ENCODE data around the gene TBXA2R. TPM values are rescaled to one million over a fixed set of nuclear protein-coding genes. Genes with fewer than 3 reads are reported as not detected.
"Not testable (repeated sequence)": the region's sequence is repeated elsewhere in the genome, so short reads cannot be mapped to it uniquely, and the experiment has no call there.

TBXA2R gene
- total and polyA plus RNA-seq, 4 experiments from 2014 or later, result 0.35 to 1.1 (median 0.67) TPM

DNA sequence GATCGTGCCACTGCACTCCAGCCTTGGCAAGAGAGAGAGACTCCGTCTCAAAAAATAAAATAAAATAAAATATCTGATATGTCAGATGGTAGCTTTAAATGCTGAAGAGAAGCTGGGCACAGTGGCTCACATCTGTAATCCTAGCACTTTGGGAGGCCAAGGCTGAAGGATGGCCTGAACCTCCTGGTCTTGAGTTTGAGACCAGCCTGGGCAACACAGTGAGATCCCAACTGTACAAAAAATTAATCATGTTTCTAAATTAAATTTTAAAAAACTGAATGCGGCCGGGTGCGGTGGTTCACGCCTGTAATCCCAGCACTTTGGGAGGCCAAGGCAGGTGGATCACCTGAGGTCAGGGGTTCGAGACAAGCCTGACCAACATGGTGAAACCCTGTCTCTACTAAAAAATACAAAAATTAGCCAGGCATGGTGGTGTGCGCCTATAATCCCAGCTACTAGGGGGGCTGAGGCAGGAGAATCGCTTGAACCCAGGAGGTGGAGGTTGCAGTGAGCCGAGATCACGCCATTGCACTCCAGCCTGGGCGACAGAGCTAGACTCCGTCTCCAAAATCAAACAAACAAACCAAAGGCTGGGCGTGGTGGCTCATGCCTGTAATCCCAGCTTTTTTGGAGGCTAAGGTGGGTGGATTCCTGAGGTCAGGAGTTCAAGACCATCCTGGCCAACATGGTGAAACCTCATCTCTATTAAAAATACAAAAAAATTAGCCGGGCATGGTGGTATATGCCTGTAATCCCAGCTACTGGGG is 22.5 kb downstream of the TBXA2R start:
- H3K4me3 Mint-ChIP-seq, result peak overlapping the region in 1 of 8 donors; percentile 25
- POLR2A ChIA-PET (ENCODE audit: partially characterized antibody); intact Hi-C loops (cut with micrococcal nuclease); H3K4me1 Mint-ChIP-seq; H3K4me1 ChIP-seq (ENCODE audit: insufficient read depth, low read length); H3K36me3 Mint-ChIP-seq; H3K27me3 Mint-ChIP-seq; H3K27ac Mint-ChIP-seq; H3K9me3 Mint-ChIP-seq; DNase-seq; H3K36me3 ChIP-seq (ENCODE audit: insufficient read depth, low read length); H3K27ac ChIP-seq (ENCODE audit: low read depth, low read length); H3K9me3 ChIP-seq (ENCODE audit: control insufficient read depth in 1 of 2, low read length in 2 of 2); H3K27me3 ChIP-seq (ENCODE audit: insufficient read depth, low read length); H3K4me3 ChIP-seq (ENCODE audit: low read length in 2 of 2): not testable (repeated sequence)
- CTCF ChIA-PET (ENCODE audit: partially characterized antibody), result interaction anchor here (2.4 to 3.0 kb wide), 4 partner anchors 10 to 38 kb away, joined by 9 to 12 read pairs (median 10); partner anchors contain the start of gene MFSD12

DNA sequence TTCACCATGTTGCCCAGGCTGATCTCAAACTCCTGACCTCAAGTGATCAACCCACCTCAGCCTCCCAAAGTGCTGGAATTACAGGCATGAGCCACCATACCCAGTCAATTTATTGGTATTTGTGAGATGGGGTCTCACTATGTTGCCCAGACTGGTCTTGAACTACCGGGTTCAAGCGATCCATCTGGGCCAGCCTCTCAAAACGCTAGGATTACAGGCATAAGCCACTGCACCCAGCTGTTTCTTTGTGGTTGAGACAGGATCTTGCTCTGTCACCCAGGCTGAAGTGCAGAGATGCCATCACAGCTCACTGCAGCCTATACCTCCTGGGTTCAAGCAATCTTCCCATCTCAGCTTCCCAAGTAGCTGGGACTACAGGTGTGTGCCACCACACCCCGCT is 24.9 kb downstream of the TBXA2R start:
- H3K36me3 ChIP-seq (ENCODE audit: insufficient read depth, low read length); H3K4me1 Mint-ChIP-seq; DNase-seq; intact Hi-C loops (cut with micrococcal nuclease); H3K27ac ChIP-seq (ENCODE audit: low read depth, low read length); H3K27ac Mint-ChIP-seq; H3K27me3 Mint-ChIP-seq; H3K9me3 Mint-ChIP-seq; H3K4me3 Mint-ChIP-seq; H3K27me3 ChIP-seq (ENCODE audit: insufficient read depth, low read length); H3K4me1 ChIP-seq (ENCODE audit: insufficient read depth, low read length); H3K36me3 Mint-ChIP-seq; H3K9me3 ChIP-seq (ENCODE audit: control insufficient read depth in 1 of 2, low read length in 2 of 2); H3K4me3 ChIP-seq (ENCODE audit: low read length in 2 of 2): not testable (repeated sequence)
- ChIA-PET CTCF (ENCODE audit: partially characterized antibody) (interaction anchor here (1.8 kb wide), 1 partner anchor 10 kb away, joined by 6 read pairs; no protein-coding TSS in a partner anchor), POLR2A (ENCODE audit: partially characterized antibody) (interaction anchor here (1.5 kb wide), 1 partner anchor 25 kb away, joined by 7 read pairs; no protein-coding TSS in a partner anchor)

DNA sequence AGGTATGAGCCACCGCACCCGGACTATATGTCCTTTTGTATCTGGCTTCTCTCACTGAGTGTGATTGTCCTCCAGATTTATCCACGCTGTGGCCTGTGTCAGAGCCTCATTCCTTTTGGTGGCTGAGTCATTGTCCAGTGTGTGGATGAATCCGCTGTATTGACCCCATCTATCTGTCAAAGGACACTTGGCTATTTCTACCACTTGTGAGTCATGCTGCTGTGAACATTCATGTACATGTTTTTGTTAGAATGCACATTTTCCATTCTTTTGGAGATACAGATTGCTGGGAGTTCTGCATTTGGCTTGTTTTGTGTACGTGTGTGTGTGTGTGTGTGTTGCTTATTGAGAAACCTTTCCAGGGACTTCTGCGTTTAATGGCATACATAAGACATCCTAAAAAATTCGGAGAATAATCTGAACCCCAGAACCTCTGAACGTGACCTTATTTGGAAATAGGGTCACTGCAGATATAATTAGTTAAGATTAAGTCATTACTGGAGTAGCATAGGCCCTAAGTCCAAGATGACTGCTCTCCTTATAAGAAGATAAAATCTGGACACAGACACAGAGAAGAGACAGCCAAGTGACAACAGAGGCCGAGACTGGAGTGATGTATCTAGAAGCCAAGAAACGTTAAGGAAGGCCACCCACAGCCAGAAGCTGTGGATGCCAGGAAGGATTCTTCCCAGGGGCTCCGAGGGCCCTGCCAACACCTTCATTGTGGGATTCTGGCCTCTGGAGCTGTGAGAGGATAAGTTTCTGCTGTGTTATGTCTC is 26.3 kb downstream of the TBXA2R start:
- no peak overlapping the region for H3K4me3 ChIP-seq (ENCODE audit: low read length in 2 of 2)
- H3K27ac ChIP-seq (ENCODE audit: low read depth, low read length), result no peak overlapping the region
- no peaks in the 10 kb centered on the region for H3K36me3 ChIP-seq (ENCODE audit: insufficient read depth, low read length)
- intact Hi-C loops (cut with micrococcal nuclease), result no loop called here
- H3K9me3 ChIP-seq (ENCODE audit: control insufficient read depth in 1 of 2, low read length in 2 of 2), result no peaks in the 10 kb centered on the region
- no peaks in the 10 kb centered on the region for H3K27me3 ChIP-seq (ENCODE audit: insufficient read depth, low read length)
- Mint-ChIP-seq H3K4me3 (no peak overlapping the region), H3K4me1 (peaks cover 0 to 2% (median 1%) of the 10 kb centered on the region in 4 donors), H3K36me3 (peaks cover 2 to 6% of the 10 kb centered on the region in 2 donors), H3K27ac (no peak overlapping the region), H3K27me3 (no peaks in the 10 kb centered on the region), H3K9me3 (no peaks in the 10 kb centered on the region)
- H3K4me1 ChIP-seq (ENCODE audit: insufficient read depth, low read length), result no peaks in the 10 kb centered on the region
- no peak for DNase-seq
- POLR2A ChIA-PET (ENCODE audit: partially characterized antibody), result interaction anchor here (1.5 kb wide), 1 partner anchor 24 kb away, joined by 7 read pairs; no protein-coding TSS in a partner anchor
- CTCF ChIA-PET (ENCODE audit: partially characterized antibody), result no interaction called here

DNA sequence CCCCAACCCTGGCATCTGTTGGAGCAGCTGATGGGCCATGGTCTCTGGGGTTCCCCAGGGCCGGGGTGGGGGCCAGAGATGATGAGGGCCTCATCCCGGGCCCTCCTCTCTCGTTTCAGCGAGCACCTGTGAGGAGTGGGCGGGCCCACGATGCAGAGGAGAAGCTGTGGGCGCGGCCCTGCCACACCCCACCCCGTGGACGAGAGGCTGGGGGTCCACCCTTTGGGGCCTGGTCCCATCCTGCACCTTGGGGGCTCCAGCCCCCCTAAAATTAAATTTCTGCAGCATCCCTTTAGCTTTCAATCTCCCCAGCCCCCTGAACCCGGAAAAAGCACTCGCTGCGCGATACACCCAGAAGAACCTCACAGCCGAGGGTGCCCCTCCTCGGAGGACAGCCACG is 28.3 kb downstream of the TBXA2R start:
- ChIA-PET CTCF (ENCODE audit: partially characterized antibody) (interaction anchor here (1.9 kb wide), 1 partner anchor 33 kb away, joined by 6 read pairs; no protein-coding TSS in a partner anchor), POLR2A (ENCODE audit: partially characterized antibody) (interaction anchor here (0.9 kb wide), 1 partner anchor 22 kb away, joined by 3 read pairs; no protein-coding TSS in a partner anchor)
- peaks cover 3 to 11% (median 6%) of the 10 kb centered on the region in 4 donors for H3K4me1 Mint-ChIP-seq
- peaks cover 7% of the 10 kb centered on the region for H3K4me1 ChIP-seq (ENCODE audit: insufficient read depth, low read length)
- no peak for DNase-seq
- intact Hi-C loops (cut with micrococcal nuclease), result loop anchor here (10.0 kb wide), 1 partner anchor 486 kb away; the partner anchor contains the start of gene ZBTB7A
- peaks cover 8 to 10% of the 10 kb centered on the region in 2 donors for H3K36me3 Mint-ChIP-seq
- H3K27ac Mint-ChIP-seq, result no peak overlapping the region
- no peaks in the 10 kb centered on the region for H3K27me3 Mint-ChIP-seq
- H3K27ac ChIP-seq (ENCODE audit: low read depth, low read length), result no peak overlapping the region
- H3K4me3 Mint-ChIP-seq, result no peak overlapping the region
- no peaks in the 10 kb centered on the region for H3K36me3 ChIP-seq (ENCODE audit: insufficient read depth, low read length)
- H3K9me3 ChIP-seq (ENCODE audit: control insufficient read depth in 1 of 2, low read length in 2 of 2), result no peaks in the 10 kb centered on the region
- no peaks in the 10 kb centered on the region for H3K27me3 ChIP-seq (ENCODE audit: insufficient read depth, low read length)
- no peaks in the 10 kb centered on the region for H3K9me3 Mint-ChIP-seq
- H3K4me3 ChIP-seq (ENCODE audit: low read length in 2 of 2), result no peak overlapping the region

DNA sequence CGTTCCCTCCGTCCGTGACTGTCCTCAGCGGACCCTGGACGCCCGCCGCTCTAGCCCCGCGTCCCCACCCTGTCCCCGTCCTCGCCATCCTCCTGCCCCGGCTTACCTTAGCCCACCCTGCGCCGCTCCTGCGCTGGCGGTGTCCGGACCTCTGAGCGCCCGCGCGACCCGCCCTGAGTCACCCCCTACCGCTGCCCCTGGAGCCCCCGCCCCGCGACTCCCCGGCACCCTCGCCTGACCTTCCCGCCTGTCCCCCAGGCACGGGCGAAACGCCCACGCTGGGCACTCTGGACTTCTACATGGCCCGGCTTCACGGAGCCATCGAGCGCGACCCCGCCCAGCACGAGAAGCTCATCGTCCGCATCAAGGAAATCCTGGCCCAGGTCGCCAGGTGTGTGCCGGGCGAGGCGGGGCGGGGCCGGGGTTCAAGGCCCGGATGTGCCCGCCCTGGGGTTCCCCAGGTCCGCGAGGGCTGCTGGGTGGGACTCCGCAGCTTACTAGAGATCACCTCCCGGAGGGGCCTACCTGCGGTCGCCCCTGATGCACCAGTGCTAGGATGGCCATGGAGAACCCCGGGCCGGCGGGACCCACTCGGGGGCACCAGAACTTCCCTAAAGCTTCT is 28.8 kb downstream of the TBXA2R start:
- peaks cover 3 to 11% (median 6%) of the 10 kb centered on the region in 4 donors for H3K4me1 Mint-ChIP-seq
- Histone ChIP-seq H3K27ac (ENCODE audit: low read depth, low read length) (no peak overlapping the region), H3K9me3 (ENCODE audit: control insufficient read depth in 1 of 2, low read length in 2 of 2) (no peaks in the 10 kb centered on the region), H3K4me3 (ENCODE audit: low read length in 2 of 2) (no peak overlapping the region), H3K4me1 (ENCODE audit: insufficient read depth, low read length) (peaks cover 9% of the 10 kb centered on the region), H3K27me3 (ENCODE audit: insufficient read depth, low read length) (no peaks in the 10 kb centered on the region), H3K36me3 (ENCODE audit: insufficient read depth, low read length) (no peaks in the 10 kb centered on the region)
- ChIA-PET CTCF (ENCODE audit: partially characterized antibody) (interaction anchor here (1.9 kb wide), 1 partner anchor 33 kb away, joined by 6 read pairs; no protein-coding TSS in a partner anchor), POLR2A (ENCODE audit: partially characterized antibody) (interaction anchor here (0.9 kb wide), 1 partner anchor 21 kb away, joined by 3 read pairs; no protein-coding TSS in a partner anchor)
- no peaks in the 10 kb centered on the region for H3K27me3 Mint-ChIP-seq
- intact Hi-C loops (cut with micrococcal nuclease), result loop anchor here (10.0 kb wide), 1 partner anchor 487 kb away; the partner anchor contains the start of gene ZBTB7A
- H3K9me3 Mint-ChIP-seq, result no peaks in the 10 kb centered on the region
- no peak for DNase-seq
- H3K4me3 Mint-ChIP-seq, result no peak overlapping the region
- no peak overlapping the region for H3K27ac Mint-ChIP-seq
- H3K36me3 Mint-ChIP-seq, result peaks cover 8 to 10% of the 10 kb centered on the region in 2 donors

DNA sequence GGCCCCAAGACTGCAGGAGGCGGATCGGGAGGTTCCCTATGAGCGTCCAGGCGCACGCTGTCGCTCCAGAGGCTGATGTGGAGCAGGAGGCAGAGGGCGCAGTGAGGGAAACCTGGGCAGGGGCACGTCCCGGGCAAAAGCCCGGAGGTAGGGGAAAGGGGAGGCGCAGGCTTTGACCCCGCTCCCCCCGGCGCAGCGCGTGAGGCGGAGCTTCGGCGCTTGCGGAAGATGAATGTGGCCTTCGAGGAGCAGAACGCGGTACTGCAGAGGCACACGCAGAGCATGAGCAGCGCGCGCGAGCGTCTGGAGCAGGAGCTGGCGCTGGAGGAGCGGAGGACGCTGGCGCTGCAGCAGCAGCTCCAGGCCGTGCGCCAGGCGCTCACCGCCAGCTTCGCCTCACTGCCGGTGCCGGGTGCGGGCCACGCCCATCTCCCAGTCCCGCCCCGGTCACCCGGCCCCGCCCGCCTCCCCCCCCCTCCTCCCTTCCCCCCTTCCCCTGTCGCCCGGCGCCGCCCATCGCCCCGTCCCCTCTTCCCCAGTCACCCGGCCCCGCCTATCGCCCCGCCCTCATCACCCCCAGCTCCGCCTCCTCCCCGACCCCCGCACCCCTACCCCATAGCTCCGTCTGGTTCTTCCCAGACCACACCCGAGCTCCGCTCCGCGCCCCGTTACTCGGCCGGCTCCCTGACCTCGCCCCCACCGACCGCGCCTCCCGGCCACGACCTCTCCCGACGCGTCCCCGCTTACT is 29.8 kb downstream of the TBXA2R start:
- ChIA-PET CTCF (ENCODE audit: partially characterized antibody) (no interaction called here), POLR2A (ENCODE audit: partially characterized antibody) (no interaction called here)
- no peak overlapping the region for H3K27ac ChIP-seq (ENCODE audit: low read depth, low read length)
- H3K4me1 ChIP-seq (ENCODE audit: insufficient read depth, low read length), result peaks cover 14% of the 10 kb centered on the region
- no peaks in the 10 kb centered on the region for H3K27me3 ChIP-seq (ENCODE audit: insufficient read depth, low read length)
- H3K36me3 Mint-ChIP-seq, result peaks cover 8 to 11% of the 10 kb centered on the region in 2 donors
- DNase-seq, result no peak
- no peaks in the 10 kb centered on the region for H3K27me3 Mint-ChIP-seq
- no peak overlapping the region for H3K4me3 ChIP-seq (ENCODE audit: low read length in 2 of 2)
- intact Hi-C loops (cut with micrococcal nuclease), result loop anchor here (10.0 kb wide), 1 partner anchor 488 kb away; the partner anchor contains the start of gene ZBTB7A
- no peaks in the 10 kb centered on the region for H3K9me3 ChIP-seq (ENCODE audit: control insufficient read depth in 1 of 2, low read length in 2 of 2)
- no peak overlapping the region for H3K27ac Mint-ChIP-seq
- no peak overlapping the region for H3K4me3 Mint-ChIP-seq
- H3K9me3 Mint-ChIP-seq, result no peaks in the 10 kb centered on the region
- H3K4me1 Mint-ChIP-seq, result peaks cover 3 to 21% (median 13%) of the 10 kb centered on the region in 4 donors
- no peaks in the 10 kb centered on the region for H3K36me3 ChIP-seq (ENCODE audit: insufficient read depth, low read length)
